Glomerular visceral epithelial cell (primary cell): ENCODE results near the gene CLEC9A.
"Not testable (repeated sequence)": the region's sequence is repeated elsewhere in the genome, so short reads cannot be mapped to it uniquely, and the experiment has no call there.

ENCODE experiments used
- DNase-seq: peaks from one replicate; pipeline ENCODE4 v3.0.0-alpha.2; 2016; ENCODE audit errors: extremely low spot score

The CLEC9A gene

DNA sequence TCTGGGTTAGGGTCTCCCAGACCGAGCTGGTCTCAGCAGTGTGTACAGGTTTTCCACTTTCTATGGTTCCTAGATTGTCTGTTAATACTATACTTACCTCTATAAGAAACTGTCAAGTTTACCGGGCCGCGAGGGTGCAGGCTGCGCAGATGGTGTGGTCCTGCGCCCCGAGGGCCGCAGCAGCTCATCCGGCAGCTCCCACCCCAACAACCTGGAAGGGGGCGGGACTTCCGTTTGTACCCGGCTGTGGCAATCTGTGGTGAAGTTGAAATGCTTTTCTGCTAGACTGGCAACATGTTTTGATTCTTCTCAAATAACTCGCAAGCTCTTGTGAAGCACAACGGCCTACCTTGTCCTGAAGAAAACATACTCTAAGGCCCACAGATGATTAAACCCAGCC is at the start of gene CLEC9A:
TSS of gene CLEC9A (plus strand) at position 237 of the 400 bp plus-strand sequence. CDS start 22,006 bp downstream, outside the sequence.
- no peak for DNase-seq

DNA sequence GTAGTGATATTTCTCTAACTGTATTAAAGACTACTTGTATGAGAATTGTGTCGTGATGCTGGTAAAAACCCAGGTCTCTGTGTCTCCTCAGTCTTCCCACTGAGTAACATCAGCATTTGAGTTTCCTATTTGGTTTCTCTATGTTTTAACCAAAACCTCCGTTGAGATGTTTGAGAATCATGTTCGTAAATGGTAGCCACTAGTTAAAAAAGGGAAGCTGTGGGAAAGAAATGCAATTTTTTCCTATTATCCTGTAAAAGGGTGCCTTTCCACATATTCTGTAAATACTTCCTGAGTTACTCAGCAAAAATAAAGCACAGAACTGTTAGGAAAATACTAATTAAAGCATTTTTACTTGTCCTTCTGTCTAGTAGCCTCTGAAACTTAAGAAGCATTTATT is 38.6 kb upstream of the CLEC9A start:
- DNase-seq, result no peak

DNA sequence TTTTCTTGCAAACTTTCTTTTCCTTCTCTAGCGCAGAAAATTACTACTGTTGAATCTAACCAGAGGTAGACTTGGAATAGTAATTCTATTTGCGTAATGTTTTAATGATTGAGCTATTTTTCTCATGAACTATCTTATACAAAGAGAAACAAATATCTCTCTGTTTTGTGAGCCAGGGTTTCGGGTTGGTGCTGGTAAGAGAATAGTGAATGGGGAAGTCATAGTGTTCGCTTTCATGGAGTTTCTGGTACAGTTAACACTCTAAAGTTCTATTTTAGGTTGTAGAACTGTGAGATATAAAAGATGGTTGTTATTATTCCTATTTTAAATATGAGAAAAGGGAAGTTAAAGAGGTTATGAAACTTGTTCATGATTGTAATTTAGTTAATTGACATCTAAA is 38.2 kb upstream of the CLEC9A start:
- no peak for DNase-seq

DNA sequence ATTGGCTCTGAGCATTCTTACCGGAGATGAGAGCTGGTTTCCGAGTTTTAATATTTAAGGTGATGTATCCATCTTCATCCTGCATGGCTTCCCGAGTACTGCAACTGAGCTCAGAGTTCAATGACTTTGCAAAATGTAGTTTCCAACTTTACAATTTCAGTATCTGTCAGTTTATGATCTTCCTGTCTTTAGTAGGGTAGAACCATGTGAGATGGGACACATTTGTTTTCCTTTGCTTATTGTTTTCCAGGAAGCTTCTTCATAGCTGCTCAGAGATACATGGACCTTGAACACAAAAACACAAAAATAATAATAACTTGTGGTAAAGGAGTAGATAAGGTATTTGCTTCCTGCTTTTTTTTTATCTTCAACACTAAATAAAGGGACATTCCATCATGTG is 31.5 kb upstream of the CLEC9A start, which contains the start of gene CLEC1B:
TSS of gene CLEC1B (minus strand) at position 106 of the 400 bp plus-strand sequence. CDS start at position 85, 21 bp downstream.
- no peak for DNase-seq

DNA sequence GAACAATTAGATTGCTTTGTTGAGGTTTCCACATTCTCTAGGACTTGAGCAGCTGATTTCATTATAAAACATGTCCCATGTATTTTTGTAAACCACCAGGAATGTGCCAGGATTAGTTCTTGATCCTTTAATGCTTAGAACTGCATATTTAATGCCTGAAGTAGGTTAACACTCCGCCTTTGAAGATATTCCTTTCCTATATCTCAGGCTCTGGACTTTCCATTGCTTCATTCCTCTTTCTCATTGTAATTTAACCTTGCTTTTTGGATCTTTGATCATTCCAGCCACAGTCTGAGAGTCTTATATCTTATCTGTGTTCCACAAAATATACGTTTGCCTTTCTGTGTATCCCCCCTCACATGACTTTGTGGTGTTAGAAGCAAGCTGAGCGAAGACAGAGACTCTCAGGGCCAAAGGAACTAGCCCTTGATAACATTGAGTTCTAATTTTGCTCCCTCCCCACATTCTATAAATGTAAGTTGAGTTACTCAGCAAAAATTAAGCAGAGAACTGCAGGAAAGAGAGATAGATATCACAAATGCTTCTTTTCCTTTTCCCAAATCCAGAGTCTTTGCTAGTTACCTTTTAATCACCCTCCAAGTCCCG is 29.2 kb upstream of the CLEC9A start:
- no peak for DNase-seq

DNA sequence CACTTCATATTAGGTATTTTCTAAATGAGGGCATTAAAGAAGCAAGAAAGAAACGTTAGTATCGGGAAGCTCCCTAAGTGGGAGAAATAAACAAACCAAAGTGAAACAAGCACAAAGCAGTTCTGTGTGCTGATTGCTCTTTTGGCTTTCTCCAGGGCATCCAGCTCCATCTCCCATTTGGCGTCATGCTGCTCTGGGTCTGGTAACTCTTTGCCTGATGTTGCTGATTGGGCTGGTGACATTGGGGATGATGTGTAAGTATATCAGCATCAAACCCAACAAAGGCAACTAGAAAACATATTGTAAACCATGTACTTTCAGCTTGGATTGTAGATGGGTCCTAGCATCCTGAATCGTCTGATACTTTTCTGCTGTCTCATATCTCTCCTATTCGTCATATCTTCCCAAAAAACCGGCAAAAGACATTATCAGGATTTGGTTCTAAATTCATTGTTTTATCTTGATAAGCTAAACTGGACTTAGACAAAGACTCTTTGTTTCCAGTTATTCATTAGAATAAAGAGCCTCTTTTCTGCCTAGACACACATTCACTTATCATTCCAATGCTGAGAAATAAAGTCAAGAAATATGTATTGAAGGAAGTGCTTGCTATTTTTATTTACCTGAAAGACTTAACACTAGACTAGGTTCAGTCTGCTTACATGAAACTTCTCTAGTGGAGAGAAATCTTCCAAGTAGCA is 17.7 kb upstream of the CLEC9A start:
- DNase-seq, result no peak

DNA sequence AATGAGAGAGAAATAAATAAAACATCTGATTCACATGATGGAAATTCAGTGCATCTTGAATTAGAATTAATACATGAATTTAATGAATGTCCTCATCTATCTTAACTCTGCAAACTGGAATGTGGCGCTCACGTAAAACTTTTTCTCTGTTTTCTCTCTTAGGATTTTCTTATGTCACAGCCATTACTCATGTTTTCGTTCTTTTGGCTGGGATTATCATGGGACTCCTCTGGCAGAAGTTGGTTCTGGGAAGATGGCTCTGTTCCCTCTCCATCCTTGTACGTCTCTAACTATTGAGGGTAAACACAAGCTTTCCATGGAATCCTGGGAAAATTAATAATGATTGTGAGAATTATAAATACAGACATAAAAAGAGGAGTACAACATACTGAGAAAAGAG is 15.0 kb upstream of the CLEC9A start:
- no peak for DNase-seq

DNA sequence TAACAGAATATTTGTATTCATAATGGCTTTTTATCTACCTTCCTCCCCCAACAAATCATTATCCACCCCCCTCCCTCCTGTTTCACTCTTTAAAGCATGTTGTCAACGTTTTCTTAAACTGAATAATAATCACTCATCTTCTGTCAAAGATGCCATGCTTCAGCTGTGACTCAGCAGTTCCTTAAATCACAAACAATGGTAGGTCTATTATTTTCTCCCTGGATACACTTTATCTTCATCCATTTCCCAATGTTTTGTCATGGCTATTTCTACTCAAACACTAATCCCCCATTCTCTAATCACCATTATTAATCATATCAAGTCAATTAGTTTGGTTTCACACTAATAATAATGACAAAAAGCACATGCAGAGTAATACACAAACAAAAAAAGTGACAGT is 13.6 kb upstream of the CLEC9A start:
- no peak for DNase-seq

DNA sequence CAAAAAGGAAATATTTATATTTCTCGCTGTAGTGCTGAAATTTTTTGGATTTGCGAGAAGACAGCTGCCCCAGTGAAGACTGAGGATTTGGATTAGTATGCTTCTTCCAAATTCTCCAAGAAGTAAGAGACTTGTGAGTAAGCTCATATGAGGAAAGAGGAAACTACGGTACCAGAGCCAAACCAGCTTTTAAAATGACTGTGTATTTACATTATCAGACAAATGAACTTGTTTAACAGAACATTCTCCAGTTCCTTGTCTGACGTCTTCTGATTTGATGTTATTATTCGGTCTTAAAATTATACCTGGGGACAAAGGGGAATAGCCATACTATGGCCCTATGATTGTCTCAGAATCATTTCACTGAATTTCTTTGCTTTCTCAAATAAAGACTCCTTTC is 12.1 kb upstream of the CLEC9A start:
- no peak for DNase-seq

DNA sequence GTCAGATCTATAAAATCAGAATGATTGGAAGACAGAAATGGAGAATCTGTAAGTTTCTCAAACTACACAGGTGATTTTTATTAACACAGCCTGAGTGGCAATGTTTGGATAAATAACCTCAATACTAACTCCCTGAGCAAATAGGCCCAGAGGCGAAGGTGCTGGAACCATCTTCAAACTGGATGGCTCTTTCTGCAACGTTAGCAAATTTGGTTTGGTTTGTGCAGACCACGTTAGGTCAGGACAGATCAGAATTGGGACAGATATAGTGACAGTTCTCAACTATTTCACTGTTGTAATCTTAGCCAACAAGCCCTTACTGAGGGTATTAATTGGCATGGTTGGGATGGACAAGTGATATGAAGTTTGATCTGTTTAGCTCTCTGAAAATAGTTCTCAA is 9.1 kb upstream of the CLEC9A start:
- DNase-seq, result no peak

DNA sequence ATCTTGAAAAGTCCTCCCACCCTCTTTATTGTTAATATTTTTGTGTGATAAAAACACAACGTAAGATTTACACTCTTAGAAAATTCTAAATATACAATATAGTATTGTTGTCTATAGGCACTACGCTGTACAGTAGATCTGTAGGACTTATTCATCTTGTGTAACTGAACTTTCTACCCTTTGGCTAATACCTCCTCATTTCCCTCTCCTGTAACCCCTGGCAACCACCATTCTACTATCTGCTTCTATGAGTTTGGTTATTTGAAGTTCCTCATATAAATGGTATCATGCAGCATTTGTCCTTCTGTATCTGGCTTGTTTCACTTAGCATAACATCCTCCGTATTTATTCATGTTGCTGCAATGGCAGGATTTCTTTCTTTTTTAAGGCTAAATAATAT is 5.2 kb upstream of the CLEC9A start:
- no peak for DNase-seq

DNA sequence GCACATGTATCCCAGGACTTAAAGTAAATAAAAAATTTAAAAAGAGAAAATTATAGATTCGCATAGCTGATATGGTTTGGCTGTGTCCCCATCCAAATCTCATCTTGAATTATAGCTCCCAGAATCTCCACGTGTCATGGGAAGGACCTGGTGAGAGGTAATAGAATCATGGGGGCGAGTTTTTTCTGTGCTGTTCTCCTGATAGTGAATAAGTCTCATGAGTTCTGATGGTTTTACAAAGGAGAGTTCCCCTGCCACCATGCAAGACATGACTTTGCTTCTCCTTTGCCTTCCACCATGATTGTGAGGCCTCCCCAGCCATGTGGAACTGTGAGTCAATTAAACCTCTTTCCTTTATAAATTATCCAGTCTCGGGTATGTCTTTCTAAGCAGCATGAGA is 3.8 kb upstream of the CLEC9A start:
- not testable (repeated sequence) for DNase-seq

DNA sequence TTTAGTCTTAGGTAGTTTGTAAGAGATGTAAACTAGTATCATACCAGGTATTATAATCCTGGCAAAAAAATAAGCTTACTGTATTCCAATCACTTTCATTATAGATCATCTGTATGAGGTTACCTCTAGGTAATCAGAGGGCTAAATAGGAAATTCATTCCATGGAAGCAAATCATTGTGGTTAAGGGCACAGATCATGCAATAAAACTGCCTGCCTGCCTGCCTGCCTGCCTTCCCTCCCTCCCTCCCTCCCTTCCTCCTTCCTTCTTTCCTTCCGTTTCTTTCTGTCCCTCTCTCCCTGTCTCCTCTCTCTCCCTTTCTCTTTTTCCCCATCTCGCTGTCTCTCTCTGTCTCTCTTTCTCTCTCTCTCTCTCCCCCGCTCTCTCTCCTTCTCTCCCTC is 3.2 kb upstream of the CLEC9A start:
- no peak for DNase-seq

DNA sequence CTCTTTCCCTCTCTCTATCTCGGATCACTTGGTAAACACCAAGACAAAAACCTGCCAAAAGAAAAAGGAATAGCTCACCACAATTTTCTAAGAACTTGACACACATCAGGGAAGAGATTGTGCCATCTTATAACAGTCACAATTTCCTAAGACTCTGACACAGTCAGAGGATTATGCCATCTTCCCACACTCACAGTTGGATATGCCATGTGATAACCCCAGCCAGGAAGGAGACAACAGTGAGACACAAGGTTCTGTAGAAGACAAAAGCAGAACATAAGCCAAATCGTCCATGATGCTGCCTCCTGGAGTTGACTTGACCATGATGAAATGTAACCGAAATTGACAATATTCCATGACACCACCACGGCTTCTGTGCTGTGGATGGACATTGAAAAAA is 2.8 kb upstream of the CLEC9A start:
- DNase-seq, result no peak

DNA sequence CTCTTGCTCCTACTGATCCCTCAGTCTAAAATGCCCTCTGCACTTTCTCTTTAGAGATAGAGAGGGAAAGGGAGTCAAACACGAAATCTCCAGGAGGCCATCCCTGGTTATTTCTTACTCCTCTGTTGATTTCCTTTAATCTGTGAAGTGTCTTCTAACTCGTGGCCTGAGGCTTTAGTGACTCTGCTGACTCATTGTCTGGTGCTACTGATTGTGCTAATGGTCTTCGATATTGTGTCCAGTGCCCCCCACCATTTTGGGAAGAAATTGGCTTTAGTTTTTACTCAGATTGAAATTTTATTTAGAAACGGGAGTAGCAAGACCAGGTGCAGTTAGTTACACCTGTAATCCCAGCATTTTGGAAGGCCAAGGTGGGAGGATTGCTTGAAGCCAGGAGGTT is 839 bp downstream of the CLEC9A start:
- DNase-seq, result no peak

DNA sequence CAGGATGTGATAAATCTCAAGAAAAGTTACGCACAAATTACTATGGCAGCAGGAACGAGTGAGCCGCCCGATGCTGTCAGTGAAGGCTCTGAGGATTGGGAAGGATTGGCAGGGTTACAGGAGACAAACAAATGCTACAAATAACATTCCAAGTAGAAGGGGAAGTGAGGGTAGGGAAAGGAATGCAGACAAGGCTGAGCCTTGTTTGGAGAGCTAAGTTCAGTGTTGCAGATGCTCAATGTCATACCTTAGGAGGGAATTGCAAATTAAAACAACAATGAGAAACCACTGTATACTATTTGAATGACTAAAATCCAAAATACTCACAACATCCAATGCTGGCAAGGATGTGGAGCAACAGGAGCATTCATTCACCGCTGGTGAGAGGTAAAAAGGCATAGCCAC is 1.3 kb downstream of the CLEC9A start:
- DNase-seq, result no peak

DNA sequence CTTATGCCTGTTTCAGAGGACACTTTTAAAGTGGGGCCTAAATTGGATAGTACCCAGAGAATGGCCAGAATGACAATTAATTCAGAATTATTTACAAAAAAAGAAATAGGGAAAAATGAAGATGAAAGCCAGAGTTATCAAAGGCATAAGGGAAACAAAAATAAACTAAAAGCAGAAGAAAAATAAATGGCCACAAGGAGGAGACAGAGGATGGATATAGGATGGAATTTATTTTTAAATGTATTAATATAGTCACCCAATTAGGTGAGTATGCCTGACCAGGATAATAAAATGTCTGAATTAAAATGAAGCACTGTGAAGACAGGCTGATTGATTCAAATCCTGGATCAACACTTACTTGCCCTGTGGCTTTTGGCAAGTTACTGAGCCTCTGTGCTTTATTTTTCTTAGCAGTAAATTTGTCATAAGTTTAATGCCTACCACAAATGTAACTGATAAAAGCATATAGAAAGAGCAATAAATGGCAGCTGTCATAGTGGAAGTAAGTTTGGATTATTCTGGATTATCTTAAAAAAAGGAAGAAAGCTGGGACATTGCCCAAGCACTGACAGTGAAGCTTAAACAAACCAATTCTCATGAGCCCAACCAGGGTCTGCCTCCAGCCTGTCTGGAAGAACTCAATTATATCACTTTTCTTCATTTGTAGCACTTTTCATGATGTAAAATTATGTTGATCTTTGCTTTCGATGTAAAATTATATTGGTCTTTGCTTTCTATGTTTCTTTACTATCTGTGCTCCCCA is 3.5 kb downstream of the CLEC9A start:
- DNase-seq, result no peak

DNA sequence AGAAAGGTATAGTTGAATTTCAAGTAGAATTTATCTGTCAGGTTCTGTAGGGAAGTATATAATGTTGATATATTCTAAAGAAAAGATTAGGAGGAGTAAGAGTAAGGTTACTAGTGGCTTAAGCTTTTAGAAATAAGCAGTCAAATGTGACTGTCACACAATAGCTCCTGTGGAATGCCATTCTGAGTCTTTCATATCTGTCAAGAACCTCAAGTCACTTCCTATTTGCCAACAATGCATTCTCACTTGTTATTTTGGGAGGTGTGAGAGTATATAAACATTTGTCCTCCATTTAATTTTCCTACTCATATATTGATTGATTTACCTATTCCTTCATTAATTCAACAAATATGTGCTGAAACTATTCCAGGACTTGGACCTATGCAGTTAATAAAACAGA is 11.7 kb downstream of the CLEC9A start:
- no peak for DNase-seq

DNA sequence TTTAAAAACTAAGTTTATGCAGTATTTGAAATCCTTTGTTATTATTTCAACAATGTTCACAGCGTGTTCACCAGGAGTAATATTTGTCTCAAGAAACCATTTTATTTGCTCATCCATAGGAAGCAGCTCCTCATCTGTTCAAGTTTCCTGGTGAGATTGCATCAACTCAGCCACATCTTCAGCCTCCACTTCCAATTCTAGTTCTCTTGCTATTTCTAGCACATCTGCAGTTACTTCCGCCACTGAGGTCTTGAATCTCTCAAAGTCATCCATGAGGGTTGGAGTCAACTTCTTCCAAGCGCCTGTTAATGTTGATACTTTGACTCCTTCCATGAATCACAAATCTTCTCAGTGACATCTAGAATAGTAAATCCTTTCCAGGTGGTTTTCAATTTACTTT is 18.0 kb downstream of the CLEC9A start:
- no peak for DNase-seq

DNA sequence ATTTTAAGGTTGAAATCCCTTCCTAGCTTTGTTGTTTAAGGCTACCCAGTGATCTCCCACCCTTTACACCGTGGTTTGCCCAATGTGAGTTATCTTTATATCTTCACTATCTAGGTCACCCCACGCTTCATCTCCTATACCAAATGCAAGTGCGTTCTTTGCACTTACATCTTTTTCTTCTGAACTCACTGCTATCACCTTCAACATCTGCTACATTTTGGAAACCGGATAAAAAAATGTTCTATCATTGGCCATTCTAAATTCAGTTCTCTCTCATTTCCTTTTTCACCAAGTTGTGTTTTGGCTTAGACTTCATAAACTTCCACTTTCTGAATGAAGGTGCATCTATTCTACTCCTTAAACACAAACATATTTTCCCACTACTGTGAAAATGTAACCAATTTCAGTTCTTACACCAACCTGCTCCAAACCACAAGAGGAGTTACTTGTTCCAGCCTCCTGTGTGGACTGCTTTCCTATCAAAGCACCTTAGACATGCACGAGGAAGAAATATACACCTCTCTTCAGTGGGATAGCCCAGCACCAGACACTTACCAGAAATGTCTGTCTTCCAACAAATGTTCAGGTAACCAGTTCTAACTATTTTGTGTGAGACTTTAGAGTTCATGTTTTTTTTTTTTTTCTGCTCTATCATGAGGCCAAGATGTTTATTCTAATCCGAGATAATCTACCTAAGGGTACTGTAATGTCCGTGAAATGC is 21.9 kb downstream of the CLEC9A start:
- DNase-seq, result no peak

DNA sequence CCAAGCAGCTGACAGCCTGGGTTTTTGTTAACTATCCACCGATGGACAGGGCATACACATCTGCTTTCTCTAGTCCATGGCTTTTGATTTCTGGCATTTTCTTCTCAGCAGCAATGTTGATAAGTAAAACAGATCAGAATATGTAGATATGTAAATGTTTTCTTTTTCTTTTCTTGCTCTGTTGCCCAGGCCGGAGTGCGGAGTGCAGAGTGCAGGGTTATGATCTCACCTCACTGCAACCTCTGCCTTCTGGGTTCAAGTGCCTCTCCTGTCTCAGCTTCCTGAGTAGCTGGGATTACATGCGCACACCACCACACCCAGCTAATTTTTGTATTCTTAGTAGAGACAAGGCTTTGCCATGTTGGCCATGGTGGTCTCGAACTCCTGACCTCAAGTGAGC is 27.9 kb downstream of the CLEC9A start:
- DNase-seq, result no peak

DNA sequence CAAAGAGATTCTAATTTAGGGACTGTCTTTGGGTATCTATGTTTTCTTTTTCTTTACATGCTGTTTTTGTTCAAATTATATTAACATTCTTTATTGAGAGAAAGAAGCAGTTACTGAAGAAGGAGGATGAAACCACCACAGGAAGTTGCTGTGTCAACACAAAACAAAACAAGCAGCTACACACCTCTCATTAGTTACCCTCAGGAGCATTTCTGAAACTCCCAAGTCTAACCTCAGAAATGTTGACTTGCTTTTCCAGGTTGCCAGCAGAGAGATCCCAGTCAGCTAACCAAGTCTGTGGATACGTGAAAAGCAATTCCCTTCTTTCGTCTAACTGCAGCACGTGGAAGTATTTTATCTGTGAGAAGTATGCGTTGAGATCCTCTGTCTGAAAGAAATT is 34.8 kb downstream of the CLEC9A start:
- DNase-seq, result no peak
